Endothelial cell of umbilical vein (primary cell): ENCODE data around the gene PLXNA4. TPM values are rescaled to one million over a fixed set of nuclear protein-coding genes. Genes with fewer than 3 reads are reported as not detected.
A peak's percentile ranks its signal among the peaks of the same experiment; 100 is the strongest.

Experiments
- BruUV-seq: library from RNA; stranded (reverse); fragments of 400-500 nt; replicated peaks from 2 replicates; lab custom pipeline; 2021; lab: Mats Ljungman, UMichigan
- CTCF ChIA-PET: fragments of 300-600, 350-600 bp; sonication (Branson Sonifier 250); formaldehyde crosslinking; loops from one replicate; lab custom pipeline; 2021; ENCODE audit warnings: antibody characterized with exemption, inconsistent platforms; lab: Charles Lee
- POLR2A ChIA-PET: fragments of 300-600, 350-600 bp; sonication (Branson Sonifier 250); formaldehyde crosslinking; loops from one replicate; lab custom pipeline; 2021; ENCODE audit warnings: antibody characterized with exemption, inconsistent platforms; lab: Charles Lee
- DNase-seq: peaks from one replicate; pipeline ENCODE4 v3.0.0-alpha.2; 2011; ENCODE audit warnings: low read depth, low spot score
- FAIRE-seq: peaks from 2 replicates; lab custom pipeline; 2011; peaks lifted over from hg19 to GRCh38; lab: Jason Lieb, UNC
- H2AFZ ChIP-seq: 2 replicates; pipeline ENCODE4 v1.6.0; 2012; ENCODE audit warnings: low read depth, low read length, control low read depth, inconsistent platforms
- H3K27ac ChIP-seq: 2 replicates; pipeline ENCODE4 v1.5.1; 2011; ENCODE audit warnings: low read depth, mild to moderate bottlenecking, control low read depth, low read length, moderate library complexity; ENCODE audit not compliant: insufficient read depth
- H3K27me3 ChIP-seq, 2 experiments: 2 replicates each; pipeline versions ENCODE4 v1.6.0 to v1.6.1; 2011; ENCODE audit warnings: low read length in 2 of 2, mixed read lengths in 1 of 2; ENCODE audit not compliant: control insufficient read depth in 2 of 2, insufficient read depth in 2 of 2
- H3K36me3 ChIP-seq, 2 experiments: 2 replicates in 1 of 2; 3 replicates in 1 of 2; pipeline ENCODE4 v1.5.1; 2011; ENCODE audit warnings: low read length in 2 of 2, mild to moderate bottlenecking in 1 of 2, moderate library complexity in 1 of 2; ENCODE audit not compliant: control insufficient read depth in 2 of 2, insufficient read depth in 2 of 2; ENCODE audit errors: extremely low read depth in 1 of 2
- H3K4me1 ChIP-seq: 3 replicates; pipeline ENCODE4 v1.5.1; 2011; ENCODE audit warnings: mild to moderate bottlenecking, low read length; ENCODE audit not compliant: control insufficient read depth, insufficient read depth; ENCODE audit errors: extremely low read depth
- H3K4me2 ChIP-seq: 2 replicates; pipeline ENCODE4 v1.6.1; 2011; ENCODE audit warnings: low read length, control low read depth, mixed read lengths; ENCODE audit not compliant: insufficient read depth
- H3K4me3 ChIP-seq, 3 experiments: fragments of 200-600 bp in 1 of 3; sonication (generic), shearing (Covaris generic) in 1 of 3; replicated peaks in 1 of 3; 2 replicates each; pipeline ENCODE4 v1.5.1; 2011 to 2016; ENCODE audit warnings: control low read depth in 3 of 3, low read length in 3 of 3, mild to moderate bottlenecking in 2 of 3, inconsistent platforms in 1 of 3, low read depth in 1 of 3, moderate library complexity in 1 of 3; ENCODE audit not compliant: insufficient read depth in 1 of 3
- H3K79me2 ChIP-seq: 2 replicates; pipeline ENCODE4 v1.6.0; 2012; ENCODE audit warnings: low read length, inconsistent platforms; ENCODE audit not compliant: control insufficient read depth, insufficient read depth
- H3K9ac ChIP-seq: replicated peaks from 2 replicates; pipeline ENCODE3; 2011; ENCODE audit warnings: low read length, control low read depth; ENCODE audit not compliant: insufficient read depth; ENCODE audit errors: extremely low read depth
- H3K9me1 ChIP-seq: replicated peaks from 3 replicates; pipeline ENCODE4 v1.6.0; 2011; ENCODE audit warnings: mild to moderate bottlenecking, low read length; ENCODE audit not compliant: control insufficient read depth, insufficient read depth; ENCODE audit errors: extremely low read depth
- H3K9me3 ChIP-seq: replicated peaks from 2 replicates; pipeline ENCODE4 v1.5.1; 2012; ENCODE audit warnings: low read length, inconsistent platforms; ENCODE audit not compliant: control insufficient read depth, insufficient read depth
- H4K20me1 ChIP-seq: replicated peaks from 2 replicates; pipeline ENCODE3; 2011; ENCODE audit warnings: mild to moderate bottlenecking, low read length; ENCODE audit not compliant: control insufficient read depth, insufficient read depth; ENCODE audit errors: extremely low read depth
- EZH2 ChIP-seq: IDR thresholded peaks from 2 replicates; pipeline ENCODE4 v1.6.1; 2012; ENCODE audit warnings: borderline replicate concordance, low read depth, mild to moderate bottlenecking, moderate library complexity, low read length, inconsistent platforms; ENCODE audit not compliant: severe bottlenecking
- FOS ChIP-seq: IDR thresholded peaks from 2 replicates; pipeline ENCODE4 v1.6.1; 2011; ENCODE audit warnings: mild to moderate bottlenecking, low read length, moderate library complexity, borderline replicate concordance; ENCODE audit not compliant: insufficient read depth
- GATA2 ChIP-seq: IDR thresholded peaks from 2 replicates; pipeline ENCODE4 v1.7.0; 2011; ENCODE audit warnings: low read depth, mild to moderate bottlenecking, moderate library complexity, mixed read lengths, low read length; ENCODE audit not compliant: insufficient read length, insufficient read depth
- JUN ChIP-seq: IDR thresholded peaks from 2 replicates; pipeline ENCODE4 v1.6.1; 2011; ENCODE audit warnings: borderline replicate concordance, low read depth; ENCODE audit not compliant: insufficient read length, insufficient read depth
- MAX ChIP-seq: IDR thresholded peaks from 2 replicates; pipeline ENCODE4 v1.6.1; 2011; ENCODE audit not compliant: insufficient read depth, insufficient read length
- MYC ChIP-seq: IDR thresholded peaks from one replicate; pipeline ENCODE4 v1.6.1; 2011; ENCODE audit warnings: mild to moderate bottlenecking, low read depth, low read length
- POLR2A ChIP-seq: IDR thresholded peaks from 2 replicates; pipeline ENCODE4 v1.6.1; 2012; ENCODE audit warnings: low read depth, mild to moderate bottlenecking, control low read depth, low read length
- POLR2AphosphoS5 ChIP-seq: IDR thresholded peaks from 2 replicates; pipeline ENCODE4 v1.6.1; 2012; ENCODE audit warnings: low read depth, mild to moderate bottlenecking, control low read depth, low read length, moderate library complexity; ENCODE audit not compliant: insufficient read depth
- dilution Hi-C: fragments of 300-500 bp; cut with MboI; formaldehyde crosslinking; loops from one replicate; pipeline ENCODE4 v1.15.0; 2019; ENCODE audit warnings: low sequenced_read_pairs; ENCODE audit not compliant: extremely low pct_ligation_motif_present
- intact Hi-C: fragments of 100-400 bp; cut with micrococcal nuclease; formaldehyde crosslinking; loops from one replicate; pipeline ENCODE4 v1.10.0; 2022
- polyA plus RNA-seq, 4 experiments: library from polyadenylated mRNA; depleted of rRNA in 3 of 4; stranded (reverse) in 3 of 4; unstranded in 1 of 4; fragments of >200 nt; gene quantifications; 2 replicates each; pipeline versions ENCODE4 v1.2.1 to v1.2.3, GENCODE V29; 2011 to 2012; ENCODE audit warnings: missing spikeins in 1 of 4
- total RNA-seq: library from RNA; stranded (reverse); gene quantifications from 2 replicates; pipeline ENCODE4 v1.2.3, GENCODE V29; 2021
- TF ChIP-seq, protein P1 (sequence below), 2 donors: IDR thresholded peaks; 1 replicate in 1 of 2; 2 replicates in 1 of 2; pipeline ENCODE4 v1.5.1; 2011; ENCODE audit warnings: low read length in 2 of 2, mild to moderate bottlenecking in 2 of 2, moderate library complexity in 2 of 2, control low read depth in 1 of 2, inconsistent platforms in 1 of 2, low read depth in 1 of 2; ENCODE audit not compliant: insufficient read depth in 1 of 2; ENCODE audit errors: extremely low read depth in 1 of 2

PLXNA4 gene
- total and polyA plus RNA-seq, 2 donors (not counting 3 experiments of a cell fraction or from before 2014, with no cell fraction given), result 12.1 to 20.4 TPM

GRCh38 chr7:132430041-132430855, 146.0 kb downstream of the PLXNA4 start:
- Histone ChIP-seq H3K9me1 (no peaks in the 10 kb centered on the region), H3K4me3 (no peak overlapping the region), H2AFZ (peak overlapping the region; percentile 28), H3K36me3 (no peaks in the 10 kb centered on the region), H3K4me2 (peak overlapping the region; percentile 58), H3K9me3 (no peaks in the 10 kb centered on the region), H3K9ac (peak overlapping the region; percentile 37), H3K27me3 (no peaks in the 10 kb centered on the region), H4K20me1 (no peaks in the 10 kb centered on the region), H3K27ac (peak overlapping the region; percentile 87), H3K4me1 (peaks cover 44% of the 10 kb centered on the region), H3K79me2 (no peaks in the 10 kb centered on the region)
- BruUV-seq, result TSS peak; percentile 50
- POLR2A ChIA-PET, result interaction anchor here (0.5 to 0.7 kb wide), 2 partner anchors 10 to 53 kb away, joined by 3 to 4 read pairs; no protein-coding TSS in a partner anchor
- dilution Hi-C loops (no loop called here), intact Hi-C loops (loop anchor here (1.0 to 2.0 kb wide), 4 partner anchors 11 to 70 kb away; no protein-coding TSS in a partner anchor)
- TF ChIP-seq MYC, result no peak
- no peak for TF ChIP-seq EZH2
- no peak for TF ChIP-seq JUN
- no peak for TF ChIP-seq POLR2AphosphoS5
- TF ChIP-seq, protein P1, sequence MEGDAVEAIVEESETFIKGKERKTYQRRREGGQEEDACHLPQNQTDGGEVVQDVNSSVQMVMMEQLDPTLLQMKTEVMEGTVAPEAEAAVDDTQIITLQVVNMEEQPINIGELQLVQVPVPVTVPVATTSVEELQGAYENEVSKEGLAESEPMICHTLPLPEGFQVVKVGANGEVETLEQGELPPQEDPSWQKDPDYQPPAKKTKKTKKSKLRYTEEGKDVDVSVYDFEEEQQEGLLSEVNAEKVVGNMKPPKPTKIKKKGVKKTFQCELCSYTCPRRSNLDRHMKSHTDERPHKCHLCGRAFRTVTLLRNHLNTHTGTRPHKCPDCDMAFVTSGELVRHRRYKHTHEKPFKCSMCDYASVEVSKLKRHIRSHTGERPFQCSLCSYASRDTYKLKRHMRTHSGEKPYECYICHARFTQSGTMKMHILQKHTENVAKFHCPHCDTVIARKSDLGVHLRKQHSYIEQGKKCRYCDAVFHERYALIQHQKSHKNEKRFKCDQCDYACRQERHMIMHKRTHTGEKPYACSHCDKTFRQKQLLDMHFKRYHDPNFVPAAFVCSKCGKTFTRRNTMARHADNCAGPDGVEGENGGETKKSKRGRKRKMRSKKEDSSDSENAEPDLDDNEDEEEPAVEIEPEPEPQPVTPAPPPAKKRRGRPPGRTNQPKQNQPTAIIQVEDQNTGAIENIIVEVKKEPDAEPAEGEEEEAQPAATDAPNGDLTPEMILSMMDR (IDR thresholded peaks at IDR 0.05; ENCODE audit: extremely low read depth in 1 of 2, insufficient read depth in 1 of 2, low read depth in 1 of 2, low read length in 2 of 2), result no peak
- no peak for TF ChIP-seq GATA2
- no peak for TF ChIP-seq FOS
- TF ChIP-seq POLR2A, result no peak
- TF ChIP-seq MAX, result no peak
- DNase-seq (peak; percentile 47), FAIRE-seq (no peak)
- CTCF ChIA-PET, result interaction anchor here (0.9 to 3.4 kb wide), 7 partner anchors 11 to 111 kb away, joined by 3 to 14 read pairs (median 5); no protein-coding TSS in a partner anchor
